ENCODE measurements around the gene SLC16A2. TPM values are rescaled to one million over a fixed set of nuclear protein-coding genes. Genes with fewer than 3 reads are reported as not detected.

The SLC16A2 gene
- total RNA-seq, 1 experiment from 2014 or later: 34.5 TPM

GRCh38 chrX:74500555-74500954 is 79.3 kb downstream of the SLC16A2 start:
- CTCF ChIA-PET: no interaction called here
- ATAC-seq: no peak

GRCh38 chrX:74505437-74505836 is 84.1 kb downstream of the SLC16A2 start:
- in situ Hi-C loops (cut with HindIII; ENCODE audit: low pct_unique_long_range_greater_than_20kb, low sequenced_read_pairs) (no loop called here), intact Hi-C loops (cut with micrococcal nuclease; ENCODE audit: unreplicated experiment) (no loop called here)
- TF ChIP-seq TCF7L2 (IDR thresholded peaks at IDR 0.05; ENCODE audit: low read depth, low read length) (no peak), REST (IDR thresholded peaks at IDR 0.05; ENCODE audit: insufficient read depth in 1 of 2, low read depth in 2 of 2, low read length in 1 of 2) (no peak), CTCF (IDR thresholded peaks at IDR 0.05) (no peak), POLR2AphosphoS5 (IDR thresholded peaks at IDR 0.05; ENCODE audit: low read depth, low read length) (no peak), SIN3A (IDR thresholded peaks at IDR 0.05; ENCODE audit: borderline replicate concordance, insufficient read depth, low read depth, low read length) (no peak)
- no peaks in the 10 kb centered on the region for H3K27me3 ChIP-seq (ENCODE audit: control insufficient read depth, insufficient read depth, low read length)
- H3K4me1 ChIP-seq (ENCODE audit: control insufficient read depth, insufficient read depth, low read length): no peaks in the 10 kb centered on the region
- no peak for ATAC-seq
- H3K27ac ChIP-seq (ENCODE audit: low read length): no peak overlapping the region
- DNase-seq (ENCODE audit: low read depth, low spot score): no peak
- H3K9me3 ChIP-seq (ENCODE audit: control insufficient read depth, insufficient read depth, low read depth, low read length): no peaks in the 10 kb centered on the region
- ChIA-PET CTCF (no interaction called here), POLR2A (interaction anchor here (0.5 to 0.6 kb wide), 2 partner anchors 10 to 118 kb away, joined by 3 to 4 read pairs; no protein-coding TSS in a partner anchor)
- H3K4me3 ChIP-seq (ENCODE audit: low read depth in 2 of 2, low read length in 2 of 2): no peak overlapping the region
- BruUV-seq (replicated peaks): no TSS peak
- H3K36me3 ChIP-seq (ENCODE audit: control insufficient read depth, insufficient read depth, low read length): no peaks in the 10 kb centered on the region

More at GRCh38 chrX:74500555-74500954, 79.3 kb downstream of the SLC16A2 start:
- POLR2A ChIA-PET: no interaction called here
- in situ Hi-C loops (cut with HindIII; ENCODE audit: low pct_unique_long_range_greater_than_20kb, low sequenced_read_pairs) (no loop called here), intact Hi-C loops (cut with micrococcal nuclease; ENCODE audit: unreplicated experiment) (no loop called here)
- TF ChIP-seq SIN3A (IDR thresholded peaks at IDR 0.05; ENCODE audit: borderline replicate concordance, insufficient read depth, low read depth, low read length) (no peak), REST (IDR thresholded peaks at IDR 0.05; ENCODE audit: insufficient read depth in 1 of 2, low read depth in 2 of 2, low read length in 1 of 2) (no peak), TCF7L2 (IDR thresholded peaks at IDR 0.05; ENCODE audit: low read depth, low read length) (no peak), CTCF (IDR thresholded peaks at IDR 0.05) (no peak), POLR2AphosphoS5 (IDR thresholded peaks at IDR 0.05; ENCODE audit: low read depth, low read length) (no peak)
- Histone ChIP-seq H3K4me1 (ENCODE audit: control insufficient read depth, insufficient read depth, low read length) (no peaks in the 10 kb centered on the region), H3K27ac (ENCODE audit: low read length) (no peak overlapping the region), H3K36me3 (ENCODE audit: control insufficient read depth, insufficient read depth, low read length) (no peaks in the 10 kb centered on the region), H3K4me3 (ENCODE audit: low read depth in 2 of 2, low read length in 2 of 2) (no peak overlapping the region), H3K9me3 (ENCODE audit: control insufficient read depth, insufficient read depth, low read depth, low read length) (no peaks in the 10 kb centered on the region), H3K27me3 (ENCODE audit: control insufficient read depth, insufficient read depth, low read length) (no peaks in the 10 kb centered on the region)
- DNase-seq (ENCODE audit: low read depth, low spot score): no peak
- no TSS peak for BruUV-seq (replicated peaks)

All from Panc1 (cell line).